ENCODE measurements around the gene TMEM134.
A peak's percentile ranks its signal among the peaks of the same experiment; 100 is the strongest.
"Not testable (repeated sequence)": the region's sequence is repeated elsewhere in the genome, so short reads cannot be mapped to it uniquely, and the experiment has no call there.

Gene TMEM134

GRCh38 chr11:67468759-67469507, at the start of gene TMEM134:
TMEM134 (minus strand) TSS chr11:67469251; CDS start chr11:67469192, 59 bp downstream.
- DNase-seq: peak; percentile 91

DNA sequence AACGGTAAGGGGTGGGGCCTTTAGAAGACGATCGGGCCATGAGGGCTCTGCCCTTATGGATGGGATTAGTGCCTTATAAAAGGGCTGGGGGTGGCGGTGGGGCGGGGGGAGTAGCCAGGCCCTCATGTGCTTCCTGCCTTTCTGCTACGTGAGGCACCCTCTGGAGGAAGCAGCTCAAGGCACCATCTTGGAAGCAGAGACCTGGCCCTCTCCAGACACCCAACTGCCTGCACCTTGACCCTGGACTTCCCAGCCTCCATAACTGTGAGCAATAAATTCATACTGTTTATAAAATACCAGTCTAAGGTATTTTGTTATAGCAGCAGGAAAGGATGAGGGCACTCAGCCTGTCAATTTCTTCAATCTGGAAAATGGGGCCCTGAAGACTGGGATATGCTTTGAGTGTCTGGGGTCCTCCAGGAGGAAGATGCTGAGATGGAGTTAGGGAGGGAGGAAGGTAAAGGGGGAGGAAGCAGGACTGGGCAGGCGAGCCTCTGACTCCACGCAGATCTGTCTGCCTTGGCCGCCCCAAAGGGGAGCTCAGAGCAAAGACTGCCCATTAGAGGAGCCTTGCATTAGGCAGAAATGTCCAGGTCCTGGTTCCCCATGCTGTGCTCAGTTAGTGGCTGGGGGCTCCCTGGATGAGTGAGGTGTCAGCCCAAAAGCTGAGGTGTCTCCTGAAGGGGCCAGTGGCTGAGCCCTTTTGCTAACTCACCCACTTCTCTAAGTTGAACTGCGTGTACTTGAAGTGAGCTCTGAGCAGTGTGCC, 48.9 kb upstream of the TMEM134 start:
- no peak for DNase-seq

DNA sequence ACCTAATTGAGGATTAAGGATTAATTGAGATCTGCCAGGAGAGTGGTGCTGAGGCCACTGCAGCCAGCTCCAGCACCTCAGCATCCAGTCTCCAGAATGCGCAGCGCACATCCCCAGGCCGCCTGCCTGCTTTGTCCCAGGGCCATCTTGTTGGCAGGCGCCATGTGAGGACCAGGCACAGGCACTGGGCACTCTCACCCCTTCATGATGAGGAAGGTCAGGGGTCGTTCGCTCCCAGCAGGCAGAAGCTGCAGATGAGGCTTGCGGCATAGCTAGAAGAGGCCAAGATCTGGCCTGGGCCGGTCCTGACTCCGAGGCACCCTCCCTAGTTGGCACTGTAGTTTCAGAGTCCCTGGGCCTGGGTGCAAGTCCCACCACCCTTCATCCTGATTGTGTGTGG, 47.8 kb upstream of the TMEM134 start:
- DNase-seq: no peak

GRCh38 chr11:67514116-67514515, 45.1 kb upstream of the TMEM134 start:
- DNase-seq: no peak

DNA sequence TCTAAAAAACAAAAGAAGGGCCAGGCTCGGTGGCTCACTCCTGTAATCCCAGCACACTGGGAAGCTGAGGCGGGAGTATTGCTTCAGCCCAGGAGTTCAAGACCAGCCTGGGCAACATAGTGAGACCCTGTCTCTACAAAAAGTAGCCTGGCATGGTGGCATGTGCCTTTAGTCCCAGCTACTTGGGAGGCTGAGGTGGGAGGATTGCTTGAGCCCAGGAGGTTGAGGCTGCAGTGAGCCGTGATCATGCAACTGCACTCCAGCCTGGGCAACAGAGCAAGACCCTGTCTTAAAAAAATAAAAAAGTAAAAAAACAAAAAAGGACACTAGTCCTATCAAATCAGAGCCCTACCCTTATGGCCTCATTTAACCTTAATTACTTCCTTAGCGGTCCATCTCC, 42.5 kb upstream of the TMEM134 start:
- not testable (repeated sequence) for DNase-seq

DNA sequence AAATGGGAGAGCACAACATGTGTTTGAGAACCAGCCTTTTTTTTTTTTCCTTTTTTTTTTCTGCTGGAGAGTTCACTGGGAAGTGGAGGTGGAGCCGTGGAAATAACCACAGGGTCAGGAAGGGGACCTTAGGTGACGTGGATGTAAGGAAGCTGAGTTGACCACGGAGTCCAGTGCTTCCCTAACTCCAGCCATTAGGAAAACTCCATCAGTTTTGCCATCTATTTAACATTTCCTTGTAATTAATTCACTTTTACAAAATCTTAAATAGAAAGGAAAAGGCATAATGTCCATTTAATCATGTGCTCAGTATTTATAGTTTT, 40.9 kb upstream of the TMEM134 start:
- DNase-seq: no peak

GRCh38 chr11:67508486-67509121, 39.6 kb upstream of the TMEM134 start:
- peak; percentile 96 for DNase-seq

DNA sequence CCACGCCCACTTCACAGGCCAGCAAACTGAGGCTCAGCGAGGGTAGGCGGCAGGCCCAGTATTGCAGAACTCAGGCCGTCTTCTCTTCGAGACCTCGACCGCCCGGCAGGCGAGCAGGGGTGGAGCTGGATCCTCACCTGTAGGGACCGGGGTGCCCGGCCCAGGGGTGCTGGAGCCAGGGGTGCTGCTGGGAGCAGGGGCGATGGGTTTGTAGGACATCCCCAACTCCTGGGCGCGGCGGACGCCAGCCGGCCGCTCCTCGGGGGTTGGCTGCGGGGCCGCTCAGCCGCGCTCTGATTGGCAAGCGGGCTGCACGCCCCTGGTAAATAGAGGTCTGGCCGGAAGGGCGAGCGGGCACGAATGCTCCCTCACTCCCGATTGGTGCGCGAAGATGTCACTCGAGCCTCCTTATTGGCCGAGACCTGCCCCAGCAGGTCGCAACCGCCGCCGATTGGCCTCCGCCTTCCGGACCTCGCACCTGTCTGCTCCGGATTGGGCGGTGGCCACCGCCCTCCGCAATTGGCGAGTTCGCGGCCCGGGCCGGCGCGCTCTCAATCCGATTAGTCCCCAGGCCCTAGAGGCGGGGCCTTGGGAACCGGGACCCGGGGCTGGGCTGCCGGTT, 38.9 kb upstream of the TMEM134 start, which contains the start of gene CDK2AP2:
Gene CDK2AP2, minus strand, starts transcription at position 299 of the 622 bp plus-strand sequence. Its CDS starts 80 bp downstream, at position 219.
- DNase-seq: peak; percentile 99

DNA sequence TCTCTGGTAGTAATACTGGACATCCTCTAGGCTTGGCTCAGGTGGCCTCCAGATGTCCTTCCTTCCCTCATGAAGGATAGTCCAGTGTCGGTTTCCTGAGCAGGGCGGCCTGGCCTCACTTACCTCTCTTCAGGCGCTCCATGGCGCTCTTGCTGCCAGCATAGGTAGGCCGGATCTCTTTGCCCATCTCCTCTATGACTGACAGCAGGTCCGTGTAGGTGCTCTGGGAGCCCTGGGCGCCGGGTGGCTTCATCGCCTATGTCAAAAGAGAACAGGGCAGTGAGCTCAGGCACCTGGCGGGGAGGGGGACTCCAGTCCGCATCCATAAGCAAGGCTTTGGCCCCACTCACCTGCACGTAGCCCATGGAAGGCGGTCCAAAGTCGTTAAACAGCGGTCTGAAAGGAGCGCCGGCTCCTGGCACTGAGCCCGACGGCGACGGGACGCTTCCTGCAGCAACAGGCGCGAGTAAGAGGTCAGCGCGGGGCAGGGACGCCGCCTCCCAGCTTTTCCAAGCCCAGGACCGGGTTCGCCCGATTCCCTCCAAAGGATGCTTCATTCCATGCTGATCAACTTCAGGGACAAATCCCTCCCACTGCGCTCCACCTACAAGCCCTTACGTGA, 38.3 kb upstream of the TMEM134 start:
- DNase-seq: no peak

DNA sequence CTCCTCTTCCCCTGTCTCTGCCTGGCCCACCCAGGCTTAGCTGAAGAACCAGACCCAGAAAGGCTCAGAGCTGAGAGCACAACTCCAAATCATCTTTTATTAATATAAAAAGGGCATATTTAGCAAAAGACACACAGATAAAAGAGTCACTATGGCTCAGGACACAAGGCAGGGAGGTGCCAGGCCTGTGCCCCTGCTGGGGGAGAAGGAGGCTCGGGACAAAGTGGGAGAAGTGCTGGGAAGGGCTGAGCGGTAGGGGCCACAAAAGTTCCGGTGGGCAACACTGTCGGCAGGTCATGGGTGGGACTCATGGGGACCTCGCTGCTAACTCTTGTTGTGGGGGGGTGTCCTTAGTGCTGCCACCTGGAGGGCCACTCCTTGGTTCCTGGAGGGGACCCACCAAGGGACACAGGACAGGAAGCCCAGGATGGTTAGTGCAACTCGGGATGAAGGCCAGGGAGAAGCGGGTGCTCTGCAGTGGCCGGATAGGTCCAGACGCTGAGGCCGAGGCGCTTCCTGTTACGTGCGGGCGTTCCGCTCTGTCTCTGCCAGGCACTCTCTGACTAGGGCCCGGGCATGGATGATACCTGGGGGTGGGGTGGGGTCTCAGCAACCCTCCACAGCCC, 37.5 kb upstream of the TMEM134 start:
- no peak for DNase-seq

DNA sequence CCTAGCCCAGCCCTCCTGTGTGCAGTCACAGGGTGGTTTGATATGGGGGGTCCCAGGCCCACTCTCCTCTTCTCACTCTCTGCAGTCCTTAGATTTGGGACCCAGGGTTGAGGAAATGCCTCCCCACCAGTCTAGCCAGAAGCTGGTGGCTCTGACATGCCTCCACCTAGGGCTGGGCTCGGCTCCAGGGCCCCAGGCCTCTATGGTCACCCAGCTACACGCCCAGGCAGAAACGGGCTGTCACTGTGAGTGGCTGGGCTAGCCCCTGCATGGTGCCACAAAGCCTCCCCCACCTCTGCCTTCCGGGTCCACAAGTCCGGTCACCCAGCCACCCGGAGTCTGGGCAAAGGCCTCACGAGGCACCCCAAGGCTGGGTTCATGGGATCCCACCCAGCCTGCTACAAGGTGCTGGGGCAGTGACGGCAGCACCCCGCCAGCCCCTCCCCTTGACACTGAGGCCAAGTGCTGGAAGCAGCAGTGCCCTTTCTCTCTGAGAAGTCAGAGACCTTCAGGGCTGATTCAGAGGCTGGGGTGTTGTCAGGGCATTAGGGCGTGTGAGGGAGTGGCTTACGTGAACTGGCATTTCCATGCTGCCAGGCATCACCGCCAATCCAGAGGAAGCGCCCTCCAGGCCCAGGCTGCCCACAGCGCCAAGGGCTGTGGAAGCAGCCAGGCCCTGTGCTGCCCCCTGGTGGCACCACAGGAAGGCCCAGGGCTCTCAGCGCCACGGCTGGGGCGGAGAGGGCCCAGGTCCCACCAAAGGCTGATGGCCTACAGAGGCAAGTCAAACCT, 36.8 kb upstream of the TMEM134 start:
- peak; percentile 95 for DNase-seq

DNA sequence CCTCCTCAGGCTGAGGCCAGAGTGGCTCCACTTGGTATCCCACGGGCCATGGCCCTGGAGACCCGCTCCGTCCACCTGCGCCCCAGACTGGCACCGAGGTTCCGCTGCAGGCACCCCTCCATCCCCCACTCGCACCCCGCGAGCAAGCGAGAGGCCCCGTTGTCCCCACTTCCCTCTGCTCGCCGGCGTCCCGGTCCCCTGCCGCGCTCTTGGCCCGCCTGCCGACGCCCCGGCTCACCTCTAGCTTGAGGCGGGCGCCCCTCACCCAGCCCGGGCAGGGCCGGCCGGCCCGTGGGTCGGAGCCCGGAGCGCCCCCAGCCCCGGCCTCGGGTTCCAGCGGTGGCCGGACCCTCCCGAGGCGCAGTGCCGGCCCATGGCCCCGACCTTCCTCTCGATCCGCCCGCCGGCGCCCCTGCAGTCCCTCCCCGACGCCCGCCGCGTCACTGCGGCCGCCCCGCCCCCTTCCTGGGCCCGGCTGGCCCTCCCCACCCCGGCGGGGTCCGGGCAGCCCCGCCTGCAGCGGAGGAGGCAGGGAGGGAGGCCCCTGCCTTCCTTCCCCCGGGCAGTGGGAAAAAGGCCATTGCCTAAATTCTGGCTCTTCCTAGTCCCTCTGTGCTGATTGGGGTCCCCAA, 36.0 kb upstream of the TMEM134 start, which contains the start of gene PITPNM1:
Gene PITPNM1, minus strand, starts transcription at position 414 of the 632 bp plus-strand sequence. CDS start 1,183 bp downstream, outside the sequence.
- peak; percentile 16 for DNase-seq

DNA sequence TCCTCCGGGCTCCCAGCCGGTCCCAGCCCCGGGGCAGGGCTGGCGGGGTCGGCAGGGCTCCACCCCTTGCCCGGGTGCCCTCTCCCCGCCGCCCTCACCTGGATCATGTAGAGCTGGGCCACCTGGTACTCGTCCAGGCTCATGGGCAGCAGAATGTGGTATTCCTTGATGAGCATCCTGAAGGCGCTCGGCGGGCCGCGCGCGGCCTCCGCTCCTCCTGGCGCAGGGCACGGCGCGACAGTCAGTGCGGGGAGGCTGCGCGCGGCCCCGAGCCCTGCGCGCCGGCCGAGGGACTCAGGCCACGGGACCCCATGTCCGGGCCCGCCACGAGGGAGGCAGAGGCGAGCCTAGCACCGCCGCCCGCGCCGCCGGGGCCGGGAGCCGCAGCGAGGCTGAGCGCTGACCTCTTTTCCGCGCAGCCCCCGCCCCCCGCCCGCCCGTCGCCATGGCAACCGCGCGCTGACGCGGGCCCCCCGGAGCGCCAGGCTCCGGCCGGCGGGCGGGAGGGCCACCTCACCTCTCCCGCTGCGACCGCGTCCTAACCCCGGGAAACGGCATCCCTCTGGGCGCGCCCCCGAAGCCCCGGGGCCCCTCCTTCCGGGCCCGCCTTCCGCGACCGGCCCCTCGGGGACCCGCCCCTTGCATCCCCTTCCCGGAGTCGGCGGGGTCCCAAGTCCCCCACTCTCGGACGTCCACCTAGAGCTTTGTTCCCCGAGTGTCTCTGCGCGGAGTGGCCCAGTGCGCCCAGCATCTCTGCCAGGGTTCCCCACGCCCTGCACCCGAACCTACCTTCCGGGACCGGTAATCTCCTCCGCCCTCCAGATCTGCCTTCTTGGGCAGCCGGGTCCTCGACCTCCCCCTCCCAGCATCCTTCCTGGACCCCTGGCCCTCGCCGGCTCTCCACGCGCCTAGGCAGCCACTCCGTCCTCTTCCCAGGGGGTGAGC, 35.2 kb upstream of the TMEM134 start:
- no peak for DNase-seq

DNA sequence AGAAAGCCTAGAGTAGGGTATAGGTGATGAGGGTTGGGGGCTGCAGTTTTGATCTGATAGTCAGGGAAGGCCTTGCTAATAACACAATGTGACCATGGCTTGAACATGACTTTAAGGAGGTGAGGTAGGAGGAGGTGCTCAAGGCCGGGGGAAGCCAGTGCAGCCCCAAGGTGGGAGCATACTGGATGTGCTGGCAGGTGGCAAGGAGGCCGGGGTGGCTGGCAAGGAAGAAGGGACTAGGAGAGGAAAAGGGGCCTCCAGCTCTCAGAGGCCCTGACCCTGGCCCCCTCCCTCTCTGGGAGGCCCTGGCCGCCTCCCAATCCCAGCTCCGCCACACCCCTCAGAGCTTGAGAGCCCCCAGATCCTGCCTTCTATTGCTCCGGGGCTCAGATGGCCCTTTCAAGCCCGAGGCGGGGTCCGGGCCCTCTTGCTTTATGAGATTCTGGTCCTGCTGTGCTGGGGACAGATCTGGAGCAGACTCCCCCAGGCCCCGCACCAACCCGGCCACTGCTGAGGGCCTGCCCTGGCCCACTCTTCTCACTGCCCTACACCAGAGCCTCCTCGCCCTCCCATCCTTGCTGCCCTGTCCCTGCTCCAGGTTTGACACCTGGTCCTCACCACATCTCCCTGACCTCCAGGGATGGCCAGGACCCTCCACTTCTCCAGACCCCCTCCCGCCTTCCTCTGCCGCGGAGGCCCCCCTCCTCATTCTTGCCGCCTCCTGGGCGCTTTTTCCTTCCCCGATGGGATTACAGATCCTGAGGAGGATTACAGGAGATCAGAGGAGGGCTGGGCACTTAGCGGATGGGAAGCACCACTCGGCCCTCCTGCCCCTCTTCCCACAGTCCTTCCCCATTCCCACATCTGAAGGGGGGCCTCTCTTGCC, 34.3 kb upstream of the TMEM134 start:
- DNase-seq: no peak

DNA sequence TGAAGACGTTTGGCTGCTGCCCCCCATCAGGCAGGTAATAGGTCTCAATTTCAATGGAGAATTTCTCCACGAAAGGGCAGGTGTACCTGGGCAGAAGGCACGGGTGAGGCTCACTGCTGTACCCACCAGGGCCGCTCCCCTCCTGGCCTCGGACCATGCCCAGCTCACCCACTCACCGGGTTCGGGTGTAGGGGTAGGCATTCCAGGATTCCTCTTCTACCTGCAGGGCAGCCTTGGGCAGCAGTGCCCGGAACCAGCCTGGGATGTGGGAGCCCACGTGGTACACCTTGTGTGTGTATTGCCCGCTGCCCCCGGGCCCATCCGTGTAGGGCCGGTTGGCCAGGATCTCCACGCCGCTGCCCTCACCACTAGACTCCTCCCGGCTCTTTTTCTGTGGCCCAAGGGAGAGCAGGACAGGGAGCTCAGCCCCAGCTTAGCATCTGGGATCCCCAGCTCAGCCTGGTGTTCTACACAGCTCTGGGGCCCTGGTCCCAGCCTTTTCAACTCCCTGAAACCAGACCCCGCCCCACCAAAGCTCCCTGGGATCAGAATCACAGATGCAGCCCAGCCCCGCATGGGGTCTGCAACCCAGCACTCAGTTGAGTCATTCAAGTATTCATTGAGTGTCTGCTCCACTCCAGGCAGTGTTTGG, 33.4 kb upstream of the TMEM134 start:
- DNase-seq: no peak

DNA sequence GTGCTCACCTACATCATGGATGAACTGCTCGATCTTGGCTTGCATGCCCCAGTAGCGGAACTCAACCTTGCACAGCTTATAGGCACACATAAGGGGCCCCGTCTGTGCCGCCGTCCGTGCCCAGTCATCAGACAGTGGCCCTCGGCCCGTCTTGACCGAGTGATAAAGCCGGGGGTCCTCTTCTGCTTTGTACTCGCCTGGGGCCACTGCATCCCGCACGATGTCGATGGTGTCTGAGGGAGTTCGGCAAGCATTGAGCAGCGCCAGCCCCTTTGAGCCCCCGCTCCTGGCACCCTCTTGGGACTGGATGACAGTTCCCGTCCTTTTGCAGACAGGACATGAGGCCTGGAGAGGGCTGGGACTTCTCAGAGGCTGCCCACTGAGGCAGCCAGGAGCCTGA, 32.8 kb upstream of the TMEM134 start:
- DNase-seq: no peak

- DNase-seq: no peak
Observed at GRCh38 chr11:67500831-67501715, 32.0 kb upstream of the TMEM134 start.
